GM12878 (cell line): ENCODE results near the gene IFT81.

Source experiments
- BRCA1 ChIP-seq: IDR thresholded peaks from 2 replicates; pipeline ENCODE4 v1.6.1; 2011; ENCODE audit warnings: low read depth, low read length, improper control_type of control experiment
- CBFB ChIP-seq: IDR thresholded peaks from 2 replicates; pipeline ENCODE4 v1.6.1; 2016; ENCODE audit warnings: antibody characterized with exemption, low read depth
- CEBPB ChIP-seq, 2 experiments: fragments of 150-350 bp in 1 of 2; IDR thresholded peaks; 2 replicates each; pipeline ENCODE4 v1.6.1; 2012 to 2014; ENCODE audit warnings: low read depth in 2 of 2, low read length in 2 of 2, borderline replicate concordance in 1 of 2, inconsistent platforms in 1 of 2
- CTCF ChIP-seq, 3 experiments: IDR thresholded peaks in 2 of 3; conservative IDR thresholded peaks in 1 of 3; 2 replicates each; pipeline ENCODE4 v1.5.1; 2011; ENCODE audit warnings: low read depth in 3 of 3, low read length in 3 of 3, mild to moderate bottlenecking in 3 of 3, control low read depth in 2 of 3, moderate library complexity in 2 of 3, inconsistent platforms in 1 of 3, mixed read lengths in 1 of 3; ENCODE audit not compliant: control insufficient read depth in 2 of 3, insufficient read depth in 1 of 3; ENCODE audit errors: extremely low read depth in 1 of 3
- E4F1 ChIP-seq: fragments of 450-650 bp; IDR thresholded peaks from 2 replicates; pipeline ENCODE4 v1.6.1; 2018; ENCODE audit warnings: borderline replicate concordance, mild to moderate bottlenecking; ENCODE audit not compliant: partially characterized antibody
- EZH2 ChIP-seq: IDR thresholded peaks from 2 replicates; pipeline ENCODE4 v1.6.1; 2012; ENCODE audit warnings: low read depth, mild to moderate bottlenecking, control low read depth, inconsistent platforms, low read length, borderline replicate concordance; ENCODE audit not compliant: control insufficient read depth
- FOXM1 ChIP-seq: IDR thresholded peaks from 2 replicates; pipeline ENCODE4 v1.6.1; 2012; ENCODE audit warnings: low read depth, mild to moderate bottlenecking, inconsistent platforms, low read length, moderate library complexity
- HDAC6 ChIP-seq: fragments of 200-600 bp; sonication (generic); IDR thresholded peaks from one replicate; pipeline ENCODE4 v1.8.0; 2017; ENCODE audit warnings: antibody characterized with exemption; ENCODE audit not compliant: unreplicated experiment
- POLR2A ChIP-seq: IDR thresholded peaks from 2 replicates; pipeline ENCODE4 v1.6.1; 2011; ENCODE audit warnings: low read depth, mild to moderate bottlenecking, low read length
- REST ChIP-seq: IDR thresholded peaks from 2 replicates; pipeline ENCODE4 v1.6.1; 2012; ENCODE audit warnings: mild to moderate bottlenecking, low read depth, low read length
- TAF1 ChIP-seq: IDR thresholded peaks from 2 replicates; pipeline ENCODE4 v1.6.1; 2011; ENCODE audit warnings: mild to moderate bottlenecking, low read depth, low read length, borderline replicate concordance
- ZZZ3 ChIP-seq: IDR thresholded peaks from 2 replicates; pipeline ENCODE4 v1.6.1; 2011; ENCODE audit warnings: low read depth; ENCODE audit not compliant: control insufficient read depth, insufficient read length
- TF ChIP-seq, protein P1 (sequence below): IDR thresholded peaks from 2 replicates; pipeline ENCODE4 v1.6.1; 2011; ENCODE audit warnings: mild to moderate bottlenecking, low read depth, low read length, moderate library complexity; ENCODE audit not compliant: insufficient replicate concordance
- TF ChIP-seq, protein P2 (sequence below): fragments of 150-350 bp; IDR thresholded peaks from 2 replicates; pipeline ENCODE4 v1.6.1; 2016; ENCODE audit warnings: low read depth, low read length

DNA sequence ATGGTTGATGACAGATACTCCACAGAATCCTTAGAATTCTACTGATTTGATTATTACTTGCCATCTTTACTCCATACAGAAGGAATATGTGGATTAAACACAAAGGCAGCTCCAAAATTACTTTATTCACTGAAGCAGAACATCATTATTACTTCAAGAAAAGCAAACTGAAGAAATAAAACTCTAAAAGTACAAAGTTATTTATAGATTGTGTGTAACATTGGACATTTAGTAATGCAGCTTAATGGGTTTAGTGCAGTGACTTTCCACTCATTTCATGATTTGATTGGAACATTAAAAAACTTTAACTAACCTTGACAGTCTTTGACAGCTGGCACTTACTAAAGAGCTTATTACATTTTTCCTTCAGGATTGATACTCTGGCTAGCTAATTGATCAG lies 97.9 kb downstream of the IFT81 start:
- TF ChIP-seq HDAC6 = no peak
- no peak for TF ChIP-seq CEBPB (IDR thresholded peaks at IDR 0.05; ENCODE audit: borderline replicate concordance in 1 of 2, low read depth in 2 of 2, low read length in 2 of 2)
- TF ChIP-seq, protein P1, sequence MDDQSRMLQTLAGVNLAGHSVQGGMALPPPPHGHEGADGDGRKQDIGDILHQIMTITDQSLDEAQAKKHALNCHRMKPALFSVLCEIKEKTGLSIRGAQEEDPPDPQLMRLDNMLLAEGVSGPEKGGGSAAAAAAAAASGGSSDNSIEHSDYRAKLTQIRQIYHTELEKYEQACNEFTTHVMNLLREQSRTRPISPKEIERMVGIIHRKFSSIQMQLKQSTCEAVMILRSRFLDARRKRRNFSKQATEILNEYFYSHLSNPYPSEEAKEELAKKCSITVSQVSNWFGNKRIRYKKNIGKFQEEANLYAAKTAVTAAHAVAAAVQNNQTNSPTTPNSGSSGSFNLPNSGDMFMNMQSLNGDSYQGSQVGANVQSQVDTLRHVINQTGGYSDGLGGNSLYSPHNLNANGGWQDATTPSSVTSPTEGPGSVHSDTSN = no peak
- no peak for TF ChIP-seq EZH2
- TF ChIP-seq, protein P2, sequence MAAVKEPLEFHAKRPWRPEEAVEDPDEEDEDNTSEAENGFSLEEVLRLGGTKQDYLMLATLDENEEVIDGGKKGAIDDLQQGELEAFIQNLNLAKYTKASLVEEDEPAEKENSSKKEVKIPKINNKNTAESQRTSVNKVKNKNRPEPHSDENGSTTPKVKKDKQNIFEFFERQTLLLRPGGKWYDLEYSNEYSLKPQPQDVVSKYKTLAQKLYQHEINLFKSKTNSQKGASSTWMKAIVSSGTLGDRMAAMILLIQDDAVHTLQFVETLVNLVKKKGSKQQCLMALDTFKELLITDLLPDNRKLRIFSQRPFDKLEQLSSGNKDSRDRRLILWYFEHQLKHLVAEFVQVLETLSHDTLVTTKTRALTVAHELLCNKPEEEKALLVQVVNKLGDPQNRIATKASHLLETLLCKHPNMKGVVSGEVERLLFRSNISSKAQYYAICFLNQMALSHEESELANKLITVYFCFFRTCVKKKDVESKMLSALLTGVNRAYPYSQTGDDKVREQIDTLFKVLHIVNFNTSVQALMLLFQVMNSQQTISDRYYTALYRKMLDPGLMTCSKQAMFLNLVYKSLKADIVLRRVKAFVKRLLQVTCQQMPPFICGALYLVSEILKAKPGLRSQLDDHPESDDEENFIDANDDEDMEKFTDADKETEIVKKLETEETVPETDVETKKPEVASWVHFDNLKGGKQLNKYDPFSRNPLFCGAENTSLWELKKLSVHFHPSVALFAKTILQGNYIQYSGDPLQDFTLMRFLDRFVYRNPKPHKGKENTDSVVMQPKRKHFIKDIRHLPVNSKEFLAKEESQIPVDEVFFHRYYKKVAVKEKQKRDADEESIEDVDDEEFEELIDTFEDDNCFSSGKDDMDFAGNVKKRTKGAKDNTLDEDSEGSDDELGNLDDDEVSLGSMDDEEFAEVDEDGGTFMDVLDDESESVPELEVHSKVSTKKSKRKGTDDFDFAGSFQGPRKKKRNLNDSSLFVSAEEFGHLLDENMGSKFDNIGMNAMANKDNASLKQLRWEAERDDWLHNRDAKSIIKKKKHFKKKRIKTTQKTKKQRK = no peak
- no peak for TF ChIP-seq E4F1
- TF ChIP-seq ZZZ3 = no peak
- no peak for TF ChIP-seq CTCF (IDR thresholded peaks at IDR 0.05 in 2 of 3, conservative IDR thresholded peaks at IDR 0.05 in 1 of 3; ENCODE audit: control insufficient read depth in 2 of 3, extremely low read depth in 1 of 3, insufficient read depth in 1 of 3, low read depth in 3 of 3, low read length in 3 of 3)
- TF ChIP-seq BRCA1 = no peak
- TF ChIP-seq TAF1 = no peak
- TF ChIP-seq POLR2A = no peak
- TF ChIP-seq CBFB = no peak
- TF ChIP-seq REST = no peak
- no peak for TF ChIP-seq FOXM1
